Limb (tissue), 2 donors: ENCODE measurements around the gene TUBA4A.

Source experiments
- DNase-seq, 2 donors: peaks; one replicate each; pipeline ENCODE4 v3.0.0-alpha.2; 2016; ENCODE audit errors: extremely low spot score in 2 of 2

TUBA4A gene

DNA sequence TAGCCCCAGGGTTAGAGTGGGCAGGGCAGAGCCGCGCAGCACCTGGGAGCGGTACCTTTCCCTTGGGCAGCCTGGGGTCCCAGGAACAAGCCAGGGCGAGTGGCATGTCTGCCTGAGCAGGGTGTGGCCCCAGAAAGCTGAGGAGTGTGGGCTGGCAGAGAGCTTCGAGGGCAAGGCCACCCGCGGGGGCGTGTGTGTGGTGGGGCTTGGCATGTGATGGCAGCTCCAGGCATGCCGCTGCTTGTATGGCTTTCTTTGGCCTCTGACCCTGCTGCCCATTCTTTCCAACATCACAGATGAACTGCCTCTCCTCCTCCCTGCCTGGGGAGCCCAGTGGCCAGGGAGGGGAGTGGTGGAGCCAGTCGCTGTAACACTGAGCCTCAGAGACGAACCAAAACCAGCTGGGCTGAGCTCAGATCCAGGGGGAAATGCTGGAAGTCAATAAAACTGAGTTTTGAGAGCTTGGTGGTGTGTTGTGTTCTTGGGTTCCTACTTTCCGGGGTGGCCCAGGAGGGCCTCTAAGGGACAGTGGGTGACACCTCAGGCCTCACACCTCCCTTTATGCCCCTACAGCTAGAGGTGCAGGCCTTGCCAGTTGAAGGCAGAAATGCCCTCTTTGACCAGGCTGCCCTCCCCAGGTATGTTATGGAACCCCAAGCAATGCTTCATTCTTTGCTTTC, 32.9 kb upstream of the TUBA4A start:
- DNase-seq, result no peak

DNA sequence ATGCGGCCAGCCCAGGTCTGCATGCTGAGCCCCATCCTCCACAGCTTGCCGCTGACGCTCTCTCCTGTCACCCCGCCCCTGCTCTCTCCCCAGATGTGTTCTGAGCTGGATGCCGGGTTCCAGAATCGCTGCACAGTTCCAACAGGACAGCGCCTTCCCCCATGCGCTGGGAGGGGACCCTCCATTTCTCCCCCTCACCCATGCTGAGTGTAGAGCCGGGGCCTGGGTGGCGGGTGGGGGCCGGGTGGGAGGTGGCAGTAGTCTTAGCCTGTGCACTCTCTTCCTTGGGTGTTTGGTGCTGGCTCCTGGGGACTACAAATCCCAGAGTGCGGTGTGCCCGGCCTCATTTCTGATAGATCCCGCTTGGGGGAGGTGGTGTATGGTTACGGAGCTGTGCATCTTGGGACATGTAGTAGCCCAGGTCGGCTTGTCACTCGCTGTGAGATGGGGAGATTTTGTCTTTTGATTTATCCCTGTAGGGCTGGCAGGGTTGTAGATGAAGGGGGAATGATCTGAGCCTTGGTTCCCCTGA, 32.2 kb upstream of the TUBA4A start:
- DNase-seq, result peak; percentile 55 to 68

DNA sequence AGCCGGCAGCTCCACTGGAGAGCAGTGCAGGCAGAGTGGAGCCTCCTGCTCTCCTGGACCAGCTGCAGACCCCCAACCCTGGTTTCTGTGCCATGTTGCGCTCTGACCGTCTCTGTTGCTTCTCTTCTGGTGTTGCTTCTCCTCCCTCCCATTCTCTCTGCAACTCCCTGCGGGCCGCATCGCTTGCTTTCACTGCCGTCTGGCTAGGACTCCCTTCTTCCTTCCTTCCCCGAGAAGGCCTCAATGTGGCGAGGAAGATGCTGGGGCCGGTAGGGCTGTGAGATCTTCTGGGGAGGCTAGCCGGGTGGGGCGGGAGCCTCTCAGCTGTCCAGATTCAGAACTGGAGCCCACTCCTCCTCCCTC, 31.6 kb upstream of the TUBA4A start:
- DNase-seq, result no peak

DNA sequence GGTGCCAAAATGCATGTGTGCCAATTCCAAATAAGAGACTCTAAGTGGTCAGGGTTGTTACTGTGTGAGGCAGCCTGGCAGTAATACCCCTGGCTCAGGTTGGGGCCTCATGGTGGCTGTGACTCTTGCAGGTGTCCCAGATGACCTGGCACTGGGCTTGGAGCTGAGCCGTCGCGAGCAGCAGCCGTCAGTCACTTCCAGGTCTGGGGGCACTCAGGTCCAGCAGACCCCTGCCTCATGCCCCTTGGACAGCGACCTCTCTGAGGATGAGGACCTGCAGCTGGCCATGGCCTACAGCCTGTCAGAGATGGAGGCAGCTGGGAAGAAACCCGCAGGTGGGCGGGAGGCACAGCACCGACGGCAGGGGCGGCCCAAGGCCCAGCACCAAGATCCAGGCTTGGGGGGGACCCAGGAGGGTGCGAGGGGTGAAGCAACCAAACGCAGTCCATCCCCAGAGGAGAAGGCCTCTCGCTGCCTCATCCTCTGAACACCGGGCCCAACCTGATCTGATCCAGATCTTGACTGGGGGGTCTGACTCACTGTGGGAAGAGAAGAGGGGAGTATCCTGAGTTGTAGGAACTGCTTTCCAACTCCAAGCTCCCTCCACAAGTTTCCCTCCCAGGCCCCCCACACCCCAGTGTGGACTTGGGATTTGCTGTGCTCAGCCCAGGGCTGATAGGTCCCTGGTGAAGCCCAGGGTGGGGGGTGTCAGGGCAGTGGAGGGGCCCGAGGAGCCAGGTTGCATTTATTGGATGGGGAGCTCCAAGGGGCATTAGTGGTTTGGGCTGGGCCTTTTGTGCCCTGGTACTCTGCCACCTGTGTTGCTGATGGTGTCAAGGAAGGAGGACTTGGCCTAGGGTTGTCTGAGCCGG, 31.0 kb upstream of the TUBA4A start:
- no peak for DNase-seq

DNA sequence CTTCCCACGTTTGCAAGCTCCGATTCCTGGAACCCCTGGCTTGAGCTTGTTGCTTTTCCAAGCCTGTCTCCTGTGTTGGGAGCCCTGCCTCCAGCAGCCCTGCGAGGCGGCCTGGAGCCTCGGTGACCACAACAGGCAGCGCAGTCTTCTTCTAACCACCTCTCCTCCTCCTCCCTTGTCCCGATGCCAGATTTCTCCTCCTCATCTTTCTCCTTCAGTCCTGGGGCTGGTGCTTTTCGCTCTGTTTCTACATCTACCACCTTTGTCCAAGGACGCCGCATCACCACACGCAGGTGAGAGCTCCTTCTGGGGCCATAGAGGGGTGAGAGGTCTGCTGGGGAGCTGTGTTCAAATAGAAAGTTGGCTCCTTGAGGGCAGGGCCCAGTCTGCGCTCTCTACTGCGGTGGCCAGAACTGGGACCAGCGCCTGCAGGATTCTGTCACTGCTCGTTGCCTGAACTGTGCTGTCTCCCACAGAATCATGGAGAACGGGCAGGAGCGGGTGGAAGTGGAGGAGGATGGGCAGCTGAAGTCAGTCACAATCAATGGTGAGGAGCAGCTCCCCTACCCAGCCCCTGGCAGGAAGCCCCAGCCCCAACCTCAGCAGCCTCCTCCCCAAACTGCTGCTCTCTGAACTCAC, 29.3 kb upstream of the TUBA4A start:
- DNase-seq, result no peak

DNA sequence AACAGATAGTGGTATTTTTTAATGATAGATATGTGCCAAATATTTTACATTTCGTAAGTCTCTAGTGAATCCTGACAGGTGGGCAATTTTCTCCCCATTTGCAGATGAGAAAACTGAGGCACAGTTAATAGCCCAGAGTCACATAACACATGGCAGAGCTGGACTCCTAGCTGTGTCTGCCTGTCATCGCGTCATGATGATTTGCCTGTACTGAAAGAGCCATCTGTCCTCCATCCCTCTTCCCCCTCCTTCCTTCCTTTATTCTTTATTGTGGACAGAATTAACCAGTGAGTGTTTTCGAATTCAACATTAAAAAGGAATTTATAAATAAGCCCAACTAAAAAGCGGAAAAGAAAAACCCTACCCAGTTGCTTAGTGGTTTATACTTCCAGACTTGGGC, 28.7 kb upstream of the TUBA4A start:
- DNase-seq, result no peak

DNA sequence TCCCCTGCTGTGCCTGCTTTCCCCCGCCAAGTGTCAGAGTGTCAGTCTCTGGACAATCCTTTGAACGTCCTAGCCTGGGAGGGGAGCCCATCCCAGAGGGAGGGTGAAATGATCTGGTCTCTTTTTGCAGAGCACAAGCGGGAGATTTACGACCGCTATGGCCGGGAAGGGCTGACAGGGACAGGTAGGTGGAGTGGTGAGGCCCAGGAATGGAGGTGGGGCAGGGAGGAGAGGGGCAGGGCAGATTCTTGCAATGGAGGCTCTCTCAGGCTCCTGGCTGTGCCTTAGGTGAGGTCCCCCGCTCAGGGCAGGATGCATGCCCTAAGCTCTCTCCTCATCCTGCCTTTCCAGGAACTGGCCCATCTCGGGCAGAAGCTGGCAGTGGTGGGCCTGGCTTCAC, 27.9 kb upstream of the TUBA4A start:
- DNase-seq, result no peak

DNA sequence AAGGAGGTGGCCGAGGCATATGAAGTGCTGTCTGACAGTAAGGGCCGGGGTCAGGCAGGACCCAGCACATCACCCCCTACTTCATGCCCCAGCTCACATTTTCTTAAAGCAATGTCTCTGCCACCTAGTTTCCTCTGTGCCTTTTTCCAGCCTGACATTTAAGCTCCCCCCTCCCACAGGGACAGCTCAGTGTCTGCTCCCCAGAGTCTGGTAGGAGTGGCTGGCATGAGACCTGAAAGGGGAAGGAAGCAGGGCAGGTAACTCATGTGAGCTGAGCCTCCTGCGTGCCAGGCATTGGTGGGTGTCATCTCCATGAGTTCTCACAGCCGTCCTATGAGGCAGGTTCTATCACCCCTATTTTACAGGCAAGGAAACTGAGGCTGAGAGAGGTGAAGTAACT, 26.9 kb upstream of the TUBA4A start:
- no peak for DNase-seq

DNA sequence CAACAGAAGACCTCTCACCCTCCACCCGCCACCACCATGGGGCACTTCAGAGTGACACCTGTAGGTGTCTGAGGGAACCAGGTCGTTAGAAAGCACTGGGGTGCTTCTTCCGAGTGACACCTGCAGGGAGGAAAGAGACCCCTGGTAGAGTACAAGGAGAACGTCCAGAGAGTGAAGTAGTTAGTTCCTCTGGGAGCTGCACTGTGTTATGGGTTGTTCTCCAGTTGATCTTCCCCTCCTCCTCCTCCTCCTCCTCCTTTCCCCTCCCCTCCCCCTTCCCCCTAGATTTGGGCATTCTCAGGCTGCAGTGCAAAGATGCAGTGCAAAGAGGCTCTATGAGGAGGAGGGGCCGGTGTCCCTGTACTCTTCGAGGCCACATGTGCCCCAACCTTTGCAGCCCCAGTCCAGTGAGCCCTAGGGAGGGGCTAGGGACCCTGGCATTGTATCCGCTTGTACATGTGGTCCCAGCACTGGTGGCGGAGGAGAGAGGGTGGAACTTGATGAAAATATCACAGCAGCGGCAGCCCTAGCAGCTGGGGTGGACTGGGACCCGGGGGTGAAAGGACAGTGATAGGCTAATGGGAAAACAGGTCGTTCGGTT, 26.3 kb upstream of the TUBA4A start:
- DNase-seq, result no peak

DNA sequence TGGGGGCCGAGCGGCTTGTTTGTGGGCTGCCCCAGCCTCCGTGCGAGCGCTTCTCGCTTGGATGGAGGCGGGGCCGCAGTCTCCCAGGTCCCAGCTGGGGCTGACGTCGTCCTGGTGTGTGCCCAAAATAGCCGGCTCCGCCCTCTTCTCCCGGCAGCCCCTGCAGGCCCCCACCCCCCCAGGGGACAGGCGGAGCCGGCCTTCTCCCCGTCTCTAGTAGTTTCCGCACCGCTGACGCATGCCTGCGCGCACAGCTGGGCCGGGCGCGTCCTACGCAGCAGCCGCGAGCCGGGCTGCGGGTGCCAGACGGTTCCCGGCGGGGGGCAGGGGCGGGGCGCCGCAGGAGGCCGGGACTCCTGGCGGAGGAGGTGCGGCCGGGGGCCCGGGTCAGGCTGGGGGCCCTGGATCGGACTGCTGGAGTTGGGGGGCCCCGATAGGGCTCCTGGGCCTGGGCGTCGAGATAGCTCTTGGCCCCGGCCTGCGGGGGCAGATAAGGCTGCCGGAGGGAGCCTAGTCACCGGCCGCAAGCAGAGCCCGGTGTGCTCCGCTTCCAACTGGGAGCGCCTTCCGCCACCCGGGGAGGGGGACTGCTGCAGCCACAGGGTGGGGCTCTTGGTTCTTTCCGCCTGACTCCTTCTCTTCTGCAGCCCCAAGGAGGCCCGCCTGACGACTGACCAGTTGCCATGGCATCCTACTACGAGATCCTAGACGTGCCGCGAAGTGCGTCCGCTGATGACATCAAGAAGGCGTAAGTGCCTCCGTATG, 25.6 kb upstream of the TUBA4A start, which contains the start of gene DNAJB2:
Gene DNAJB2 (plus strand): TSS at position 216 of the 765 bp plus-strand sequence. CDS start 468 bp downstream, at position 684.
- DNase-seq, result peak; percentile 97 to 99

DNA sequence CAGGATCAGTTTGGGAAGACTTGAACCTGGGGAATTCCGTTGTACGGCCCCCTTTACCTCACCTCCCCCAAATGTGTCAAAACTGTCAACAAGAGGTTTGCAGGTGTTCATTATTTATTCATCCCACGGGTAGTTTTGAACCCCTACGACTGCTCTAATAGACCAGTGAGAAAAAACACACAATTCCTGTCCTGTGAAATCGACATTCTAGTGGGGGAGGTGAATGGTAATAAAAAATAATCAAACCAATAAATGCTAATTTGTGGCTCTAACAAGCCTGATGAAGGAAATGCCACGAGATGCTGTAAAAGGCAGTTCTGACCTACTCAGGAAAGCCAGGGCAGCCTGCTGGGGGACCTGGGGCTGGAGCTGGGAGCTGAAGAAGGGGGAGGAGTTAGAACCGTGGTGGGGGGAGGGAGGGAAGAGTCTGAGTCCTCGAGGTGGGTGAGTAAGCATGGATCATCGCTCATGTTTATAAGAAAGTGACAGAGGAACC, 25.0 kb upstream of the TUBA4A start:
- no peak for DNase-seq

DNA sequence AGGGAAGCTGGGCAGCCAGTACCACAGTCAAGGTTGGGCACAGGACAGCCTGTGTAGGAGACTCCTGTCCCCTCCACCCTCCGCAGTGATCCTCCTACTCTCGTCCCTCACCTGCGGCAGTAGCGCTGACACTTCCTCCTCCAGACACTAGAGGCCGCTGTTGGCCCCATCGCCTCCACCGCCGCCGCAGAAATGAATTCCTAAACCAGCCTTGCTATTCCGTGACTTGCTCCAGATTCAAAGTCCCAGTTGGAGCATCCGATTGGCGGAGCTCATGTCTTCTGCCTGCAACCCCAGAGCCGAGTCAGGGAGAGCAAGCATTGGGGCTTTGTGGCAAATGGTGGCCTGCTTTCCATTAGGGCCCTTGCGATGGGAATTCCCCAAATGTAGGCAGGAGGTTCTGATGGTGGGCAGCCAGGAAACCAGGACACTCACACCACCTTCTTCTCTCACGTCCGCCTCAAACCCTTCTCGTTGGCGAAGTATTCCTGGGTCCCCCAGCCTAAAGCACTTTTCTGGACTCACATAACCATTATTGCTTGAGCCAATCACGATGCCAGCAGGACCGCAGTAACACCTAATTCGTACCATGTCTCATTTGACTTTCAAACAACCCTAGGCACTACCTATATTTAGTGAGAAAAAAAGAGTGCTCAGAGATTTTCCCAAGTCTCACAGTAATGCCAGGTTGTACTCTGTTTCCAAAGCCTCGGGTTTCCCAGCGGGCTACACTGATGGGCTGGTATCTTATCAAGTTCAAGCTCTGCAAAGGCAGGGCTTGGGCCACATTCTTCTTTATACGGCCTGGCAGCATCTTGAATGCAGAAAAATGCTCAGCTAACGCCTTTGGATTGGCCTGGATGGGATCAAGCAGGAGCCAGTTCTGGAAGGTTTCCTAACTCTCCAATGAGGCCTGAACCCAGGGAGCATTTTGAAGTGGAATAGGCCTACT, 24.3 kb upstream of the TUBA4A start:
- peak; percentile 88 to 89 for DNase-seq

DNA sequence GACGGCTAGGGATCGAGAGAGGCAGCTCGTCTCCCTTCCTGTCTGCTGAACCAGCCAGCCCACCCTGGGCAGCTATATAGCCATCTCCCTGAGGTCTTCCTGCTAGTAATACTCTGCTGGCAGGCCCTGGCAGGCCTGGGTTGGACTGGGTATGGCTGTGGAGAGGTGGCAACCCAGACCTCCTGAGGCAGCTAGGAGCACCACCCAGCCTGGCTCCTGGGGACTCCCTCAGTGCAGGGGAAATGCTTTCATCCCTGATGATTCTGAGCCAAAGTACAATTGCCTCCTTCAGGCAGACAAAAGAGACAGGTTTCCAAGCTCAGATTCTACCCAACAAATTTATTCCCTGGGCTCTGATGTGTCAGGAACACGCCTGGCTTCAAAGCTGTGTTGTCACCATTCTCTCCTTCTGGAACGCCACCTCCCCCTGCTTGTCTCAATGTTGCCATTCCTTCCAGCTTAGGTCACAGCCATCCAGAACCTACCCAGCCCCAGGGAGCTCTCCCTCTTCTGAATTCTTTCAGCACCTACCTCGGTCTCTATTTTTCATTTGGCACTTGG, 20.7 kb upstream of the TUBA4A start:
- DNase-seq, result peak in 1 of 2 donors; percentile 21

DNA sequence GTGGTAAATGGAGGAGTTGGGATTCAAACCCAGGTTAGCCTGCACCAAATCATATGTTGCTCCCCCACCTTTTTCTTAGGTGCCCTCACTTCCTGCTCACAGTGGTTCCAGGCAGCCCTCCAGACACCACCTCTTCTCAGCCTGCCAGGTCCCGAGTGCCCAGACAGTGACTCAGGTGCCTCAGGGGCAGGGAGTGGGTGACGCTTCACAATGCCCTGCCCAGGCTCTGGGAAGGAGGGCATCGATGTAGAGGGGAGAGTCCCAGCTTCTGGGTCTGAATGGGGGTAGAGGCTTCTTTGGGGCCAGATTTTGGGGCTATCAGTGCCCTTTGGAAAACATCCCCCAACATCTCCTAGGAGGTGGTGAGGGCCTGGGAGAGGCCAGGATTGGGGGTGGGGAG, 20.2 kb upstream of the TUBA4A start:
- no peak for DNase-seq

DNA sequence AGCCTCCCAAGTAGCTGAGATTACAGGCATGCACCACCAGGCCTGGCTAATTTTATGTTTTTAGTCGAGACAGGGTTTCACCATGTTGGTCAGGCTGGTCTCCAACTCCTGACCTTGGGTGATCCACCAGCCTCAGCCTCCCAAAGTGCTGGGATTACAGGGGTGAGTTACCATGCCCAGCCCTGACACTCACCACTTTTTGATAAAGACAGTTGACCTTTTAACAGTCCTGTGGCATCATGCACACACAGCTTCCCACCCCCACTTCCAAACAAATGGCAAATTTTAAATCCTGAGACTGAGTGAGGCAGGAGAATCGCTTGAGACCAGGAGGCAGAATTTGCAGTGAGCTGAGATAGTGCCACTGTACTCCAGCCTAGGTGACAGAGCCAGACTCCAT, 19.3 kb upstream of the TUBA4A start:
- DNase-seq, result no peak

DNA sequence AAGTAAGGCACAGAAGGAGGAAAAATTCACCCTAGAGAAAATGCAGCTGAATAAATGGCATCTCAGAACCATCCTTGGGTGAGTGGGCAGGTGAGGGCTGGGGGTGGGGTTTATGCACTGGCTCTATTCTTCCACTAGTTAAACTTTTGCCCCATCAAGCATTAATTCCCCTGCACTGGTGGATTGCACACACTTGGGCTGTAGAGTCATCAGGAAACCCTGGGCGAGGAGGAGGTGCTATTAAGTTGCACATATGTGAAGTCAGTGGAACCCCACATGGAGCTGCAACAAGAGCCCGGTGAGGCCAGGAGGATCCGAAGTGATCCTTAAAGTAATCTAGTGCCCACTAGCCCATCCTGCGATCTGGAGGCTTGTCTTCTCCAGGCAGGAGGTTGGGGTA, 18.6 kb upstream of the TUBA4A start:
- DNase-seq, result no peak

DNA sequence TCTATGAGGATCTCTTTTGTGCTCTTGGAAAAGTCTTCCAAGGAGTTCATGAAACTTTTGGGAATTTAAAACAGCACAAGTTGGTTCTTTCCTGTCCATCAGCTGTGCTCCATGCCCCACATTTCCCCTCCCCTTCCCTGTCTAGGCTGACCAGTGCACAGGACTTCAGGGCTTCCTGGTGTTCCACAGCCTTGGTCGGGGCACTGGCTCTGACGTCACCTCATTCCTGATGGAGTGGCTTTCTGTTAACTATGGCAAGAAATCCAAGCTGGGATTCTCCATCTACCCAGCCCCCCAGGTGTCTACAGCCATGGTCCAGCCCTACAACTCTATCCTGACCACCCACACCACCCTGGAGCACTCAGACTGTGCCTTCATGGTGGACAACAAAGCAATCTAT, 17.3 kb upstream of the TUBA4A start:
- DNase-seq, result no peak

DNA sequence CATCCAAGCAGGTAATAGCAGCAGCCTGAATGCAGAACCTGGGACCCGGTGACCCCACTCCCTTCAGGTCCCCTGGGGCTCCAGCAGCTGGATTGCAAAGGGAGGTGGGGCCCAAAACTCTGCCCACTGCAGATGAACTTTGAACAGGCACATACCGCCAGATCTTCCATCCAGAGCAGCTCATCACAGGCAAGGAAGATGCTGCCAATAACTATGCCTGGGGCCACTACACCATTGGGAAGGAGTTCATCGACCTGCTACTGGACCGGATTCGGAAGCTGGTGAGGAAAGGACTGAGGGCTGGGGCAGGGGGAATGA, 16.3 kb upstream of the TUBA4A start:
- no peak for DNase-seq

DNA sequence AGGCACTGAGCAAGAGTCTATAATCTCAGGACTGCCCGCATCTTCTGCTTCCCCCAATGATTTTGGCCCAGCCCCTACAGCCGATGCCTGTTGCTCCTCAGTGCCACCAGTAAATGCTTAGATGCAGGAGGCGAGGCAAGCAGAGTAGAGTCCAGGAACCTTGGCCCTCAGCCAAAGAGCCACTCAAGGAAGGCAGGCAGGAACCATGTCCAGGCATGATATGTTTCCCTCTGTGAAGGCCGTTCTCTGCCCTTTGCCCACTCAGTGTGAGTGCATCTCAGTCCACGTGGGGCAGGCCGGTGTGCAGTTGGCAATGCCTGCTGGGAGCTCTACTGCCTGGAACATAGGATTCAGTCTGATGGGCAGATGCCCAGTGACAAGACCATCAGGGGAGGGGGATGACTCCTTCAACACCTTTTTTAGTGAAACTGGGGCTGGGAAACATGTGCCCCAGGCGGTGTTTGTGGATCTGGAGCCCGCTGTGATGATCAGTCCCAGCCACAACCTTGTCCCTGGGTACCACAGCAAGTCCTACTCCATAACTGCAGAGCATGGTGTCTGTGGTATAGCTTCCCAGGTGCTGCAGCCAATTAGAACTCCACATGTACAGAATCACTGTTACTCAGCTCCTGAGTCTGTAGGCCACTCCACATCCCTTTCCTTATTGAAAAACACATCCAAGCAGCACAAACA, 15.8 kb upstream of the TUBA4A start:
- no peak for DNase-seq
